ENCODE data around the gene PBX2.
A peak's percentile ranks its signal among the peaks of the same experiment; 100 is the strongest.

PBX2 gene

DNA sequence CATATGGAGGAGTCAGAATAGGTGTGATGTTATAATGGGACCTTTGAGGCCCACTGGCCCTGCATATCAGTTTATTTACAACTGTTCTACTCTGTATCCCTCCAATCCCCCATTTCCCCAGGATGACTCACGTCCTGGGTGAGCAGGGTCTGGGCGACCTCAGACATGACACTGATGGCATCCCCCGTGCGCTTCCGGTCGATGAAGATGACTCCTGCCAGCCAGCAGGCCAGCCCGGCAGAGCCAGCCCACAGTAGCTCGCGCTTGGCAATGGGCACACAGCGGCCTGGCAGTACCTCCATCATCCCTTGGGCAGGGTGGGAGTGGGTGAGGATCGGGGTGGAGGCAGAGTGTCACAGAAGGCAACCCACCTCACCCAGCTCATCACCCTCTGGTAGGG lies 19.7 kb downstream of the PBX2 start:
- no peak for DNase-seq

- no peak for DNase-seq
Measured at GRCh38 chr6:32168807-32169591, 21.0 kb downstream of the PBX2 start.

- DNase-seq, result no peak
Measured at GRCh38 chr6:32168350-32168749, 21.7 kb downstream of the PBX2 start.

DNA sequence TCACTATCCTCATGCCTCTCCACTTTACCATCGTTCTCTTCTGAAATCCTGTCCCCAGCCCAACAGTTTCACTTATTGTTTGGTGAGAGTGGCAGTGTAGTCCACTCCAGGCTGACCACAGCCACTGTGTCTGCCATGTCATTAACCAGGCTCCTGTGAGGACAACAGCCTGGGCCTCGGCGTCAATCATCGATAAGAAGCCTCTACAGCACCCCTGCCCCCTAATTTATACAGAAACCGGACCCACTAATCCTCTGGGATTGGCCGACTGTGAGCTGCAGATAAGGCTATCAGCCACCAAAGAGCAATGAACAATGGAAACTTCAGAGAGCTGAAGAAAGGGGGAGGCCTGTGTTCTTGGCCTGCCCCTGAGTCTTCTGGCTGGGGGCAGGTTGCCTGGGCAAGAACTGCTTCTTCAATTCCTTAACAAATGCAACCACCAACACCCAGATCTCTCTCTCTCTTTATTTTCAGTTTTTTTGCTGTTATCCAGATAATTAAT lies 22.2 kb downstream of the PBX2 start:
- DNase-seq, result no peak

GRCh38 chr6:32167154-32167760 lies 22.7 kb downstream of the PBX2 start:
- no peak for DNase-seq

- no peak for DNase-seq
Measured at GRCh38 chr6:32166411-32167061, 23.5 kb downstream of the PBX2 start.

- no peak for DNase-seq
Measured at GRCh38 chr6:32164295-32164694, 25.7 kb downstream of the PBX2 start, which contains the start of gene EGFL8. EGFL8 (plus strand) TSS chr6:32164595; CDS start chr6:32166166, 1,571 bp downstream.

GRCh38 chr6:32163559-32164258 lies 26.3 kb downstream of the PBX2 start:
- no peak for DNase-seq

DNA sequence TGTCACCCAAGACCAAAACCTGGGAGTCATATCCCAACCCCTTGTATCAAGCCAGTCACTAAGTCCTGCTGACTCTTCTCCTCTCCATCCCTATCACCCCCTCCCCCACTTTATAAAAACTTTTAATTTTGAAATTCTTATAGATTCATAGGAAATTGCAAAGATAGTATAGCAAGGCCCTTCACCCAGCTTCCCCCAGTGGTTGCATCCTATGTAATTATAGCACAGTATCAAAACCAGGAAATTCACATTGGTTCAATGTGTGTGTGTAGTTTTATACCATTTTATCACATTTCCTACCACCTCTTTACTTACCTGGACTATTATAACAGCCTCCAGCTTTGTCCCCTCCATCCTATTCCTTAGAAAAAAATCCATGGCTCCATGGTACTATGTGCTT lies 31.9 kb downstream of the PBX2 start:
- DNase-seq, result no peak

DNA sequence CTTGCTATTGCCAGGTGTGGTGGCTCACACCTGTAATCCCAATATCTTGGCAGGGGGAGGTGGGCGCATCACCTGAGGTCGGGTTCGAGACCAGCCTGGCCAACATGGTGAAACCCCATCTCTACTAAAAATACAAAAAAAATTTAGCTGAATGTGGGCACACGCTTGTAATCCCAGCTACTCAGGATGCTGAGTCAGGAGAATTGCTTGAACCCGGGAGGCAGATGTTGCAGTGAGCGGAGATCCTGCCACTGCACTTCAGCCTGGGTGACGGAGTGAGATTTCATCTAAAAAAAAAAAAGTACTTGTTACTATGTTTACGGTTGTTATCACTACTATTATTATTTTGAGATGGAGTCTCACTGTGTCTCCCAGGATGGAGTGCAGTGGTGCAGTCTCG lies 33.1 kb downstream of the PBX2 start:
- DNase-seq, result no peak

DNA sequence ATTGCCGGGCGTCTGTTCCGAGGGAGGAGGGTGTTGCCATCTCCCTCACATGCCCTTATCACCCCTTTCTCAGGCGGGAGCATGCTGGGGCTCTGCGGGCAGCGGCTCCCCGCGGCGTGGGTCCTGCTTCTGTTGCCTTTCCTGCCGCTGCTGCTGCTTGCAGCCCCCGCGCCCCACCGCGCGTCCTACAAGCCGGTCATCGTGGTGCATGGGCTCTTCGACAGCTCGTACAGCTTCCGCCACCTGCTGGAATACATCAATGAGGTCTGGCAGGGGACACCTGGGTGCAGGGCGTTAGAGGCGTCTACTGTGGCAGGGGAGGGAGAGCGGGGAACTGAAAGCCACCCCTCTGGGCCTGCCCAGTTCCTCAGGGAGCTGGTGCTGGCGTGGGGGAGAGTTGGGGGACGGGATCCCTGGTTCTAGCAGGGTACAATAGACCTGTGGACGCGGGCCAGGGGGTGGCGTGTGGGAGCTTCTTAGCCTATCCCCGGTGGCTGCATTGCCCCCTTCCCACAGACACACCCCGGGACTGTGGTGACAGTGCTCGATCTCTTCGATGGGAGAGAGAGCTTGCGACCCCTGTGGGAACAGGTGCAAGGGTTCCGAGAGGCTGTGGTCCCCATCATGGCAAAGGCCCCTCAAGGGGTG lies 35.4 kb downstream of the PBX2 start:
- DNase-seq, result peak; percentile 77

- peak; percentile 77 for DNase-seq
Measured at GRCh38 chr6:32153564-32154513, 36.2 kb downstream of the PBX2 start, which contains the start of gene PPT2. PPT2 (plus strand) TSS chr6:32154141; CDS start chr6:32154595, 454 bp downstream.

- no peak for DNase-seq
Measured at GRCh38 chr6:32152769-32153563, 37.0 kb downstream of the PBX2 start.

DNA sequence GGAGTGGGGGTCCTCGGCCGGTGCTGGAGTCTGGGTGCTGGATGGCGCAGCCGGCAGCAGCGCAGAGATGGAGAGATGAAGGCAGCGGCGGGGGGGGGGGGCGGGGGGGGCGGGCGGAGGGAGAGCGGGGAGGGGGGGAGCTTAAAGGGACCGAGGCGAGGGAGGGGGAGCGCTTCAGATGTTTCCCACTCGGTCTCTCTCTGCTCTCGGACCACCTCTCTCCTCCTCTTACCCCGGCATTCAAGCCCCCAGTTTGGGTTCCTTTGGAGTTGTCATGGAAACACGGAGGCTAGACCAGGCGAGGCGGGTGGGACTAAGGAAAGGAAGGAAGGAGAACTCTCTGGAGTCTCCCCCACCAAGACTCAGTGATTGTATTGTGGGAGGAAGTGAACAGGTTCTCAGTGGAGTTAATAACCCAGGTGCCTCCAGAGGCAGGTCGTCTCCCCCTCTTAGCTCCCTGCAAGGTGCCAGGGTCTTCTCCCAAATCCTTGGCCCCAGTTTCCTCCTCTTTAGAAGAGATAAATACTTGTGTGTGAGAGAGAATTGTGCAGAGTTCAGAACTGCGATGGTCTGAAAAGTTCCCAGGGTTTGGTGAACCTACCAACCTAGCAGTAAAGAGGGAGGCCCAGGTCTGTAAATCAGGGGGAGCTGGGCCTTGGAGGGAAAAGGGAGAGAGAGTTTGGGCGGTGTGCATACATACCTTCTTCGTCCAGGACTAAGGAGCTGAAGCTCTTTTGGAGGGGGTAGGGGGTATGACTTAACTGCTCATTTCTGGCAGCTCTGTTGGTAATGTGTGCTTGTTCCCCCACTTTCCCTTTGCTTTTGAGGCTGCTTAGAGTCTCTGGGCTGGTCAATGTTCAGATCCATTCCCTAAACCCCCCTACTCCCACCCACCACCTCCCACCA lies 37.9 kb downstream of the PBX2 start, which contains the start of gene PRRT1:
PRRT1 (minus strand) TSS at position 77 of the 906 bp plus-strand sequence. CDS start 112 bp downstream, outside the sequence.
- DNase-seq, result no peak

- no peak for DNase-seq
Measured at GRCh38 chr6:32151181-32151862, 38.7 kb downstream of the PBX2 start.

GRCh38 chr6:32149932-32150870 lies 39.8 kb downstream of the PBX2 start:
- DNase-seq, result no peak

- no peak for DNase-seq
Measured at GRCh38 chr6:32149092-32149755, 40.8 kb downstream of the PBX2 start.
